ENCODE data around the gene S100B.
"Not testable (repeated sequence)": the region's sequence is repeated elsewhere in the genome, so short reads cannot be mapped to it uniquely, and the experiment has no call there.

Gene S100B

GRCh38 chr21:46636550-46637285 is 31.8 kb upstream of the S100B start:
- TF ChIP-seq CTCF (IDR thresholded peaks at IDR 0.05; ENCODE audit: borderline replicate concordance, control extremely low read depth, extremely low read depth, insufficient read depth, missing control alignments): no peak

GRCh38 chr21:46636181-46636512 is 31.3 kb upstream of the S100B start:
- DNase-seq (ENCODE audit: low spot score): no peak
- in situ Hi-C loops (cut with MboI; ENCODE audit: low sequenced_read_pairs, unreplicated experiment): no loop called here
- no peak for TF ChIP-seq CTCF (IDR thresholded peaks at IDR 0.05; ENCODE audit: borderline replicate concordance, control extremely low read depth, extremely low read depth, insufficient read depth, missing control alignments)

More at GRCh38 chr21:46636550-46637285, 31.8 kb upstream of the S100B start:
- in situ Hi-C loops (cut with MboI; ENCODE audit: low sequenced_read_pairs, unreplicated experiment): no loop called here
- no peak for DNase-seq (ENCODE audit: low spot score)

GRCh38 chr21:46635324-46636180 is 30.7 kb upstream of the S100B start, which contains the start of gene PRMT2:
TSS of gene PRMT2 (plus strand) at chr21:46635674. CDS start at chr21:46636952, 1,278 bp downstream.
- DNase-seq (ENCODE audit: low spot score): peak; percentile 100
- no peak for TF ChIP-seq CTCF (IDR thresholded peaks at IDR 0.05; ENCODE audit: borderline replicate concordance, control extremely low read depth, extremely low read depth, insufficient read depth, missing control alignments)
- in situ Hi-C loops (cut with MboI; ENCODE audit: low sequenced_read_pairs, unreplicated experiment): no loop called here

GRCh38 chr21:46634966-46635323 is 30.1 kb upstream of the S100B start:
- peak; percentile 4 for TF ChIP-seq CTCF (IDR thresholded peaks at IDR 0.05; ENCODE audit: borderline replicate concordance, control extremely low read depth, extremely low read depth, insufficient read depth, missing control alignments)
- in situ Hi-C loops (cut with MboI; ENCODE audit: low sequenced_read_pairs, unreplicated experiment): no loop called here
- no peak for DNase-seq (ENCODE audit: low spot score)

- no peak for DNase-seq (ENCODE audit: low spot score)
- in situ Hi-C loops (cut with MboI; ENCODE audit: low sequenced_read_pairs, unreplicated experiment): no loop called here
- no peak for TF ChIP-seq CTCF (IDR thresholded peaks at IDR 0.05; ENCODE audit: borderline replicate concordance, control extremely low read depth, extremely low read depth, insufficient read depth, missing control alignments)
Measured at GRCh38 chr21:46634427-46634826, 29.5 kb upstream of the S100B start.

GRCh38 chr21:46633566-46633965 is 28.7 kb upstream of the S100B start:
- no peak for DNase-seq (ENCODE audit: low spot score)
- no peak for TF ChIP-seq CTCF (IDR thresholded peaks at IDR 0.05; ENCODE audit: borderline replicate concordance, control extremely low read depth, extremely low read depth, insufficient read depth, missing control alignments)
- in situ Hi-C loops (cut with MboI; ENCODE audit: low sequenced_read_pairs, unreplicated experiment): no loop called here

GRCh38 chr21:46630915-46631314 is 26.0 kb upstream of the S100B start:
- DNase-seq (ENCODE audit: low spot score); in situ Hi-C loops (cut with MboI; ENCODE audit: low sequenced_read_pairs, unreplicated experiment): not testable (repeated sequence)

Data from GM13976 (cell line).